Left ventricle myocardium inferior (tissue), 1 donor: ENCODE data around the gene TBC1D4. TPM values are rescaled to one million over a fixed set of nuclear protein-coding genes. Genes with fewer than 3 reads are reported as not detected.

Experiments used
- DNase-seq: peaks from one replicate; pipeline ENCODE4 v3.0.0-alpha.2; 2020
- H3K27ac ChIP-seq: fragments of 200-600 bp; replicated peaks from 2 replicates; pipeline ENCODE4 v1.8.0; 2021
- H3K27me3 ChIP-seq: fragments of 200-600 bp; 2 replicates; pipeline ENCODE4 v1.8.0; 2021; ENCODE audit warnings: low read depth
- H3K36me3 ChIP-seq: fragments of 200-600 bp; 2 replicates; pipeline ENCODE4 v1.8.0; 2021
- H3K4me1 ChIP-seq: fragments of 200-600 bp; 2 replicates; pipeline ENCODE4 v1.8.0; 2021
- H3K4me3 ChIP-seq: fragments of 200-600 bp; 2 replicates; pipeline ENCODE4 v1.8.0; 2021; ENCODE audit warnings: mild to moderate bottlenecking, moderate library complexity
- H3K9me3 ChIP-seq: fragments of 200-600 bp; replicated peaks from 2 replicates; pipeline ENCODE4 v1.8.0; 2021
- intact Hi-C: fragments of 100-400 bp; cut with micrococcal nuclease; formaldehyde crosslinking; loops from one replicate; pipeline ENCODE4 v1.11.0; 2022
- total RNA-seq: library from RNA; stranded (reverse); fragmentation: NEBNext Ultra II Directional; extraction: Animal tissue kit (Norgen Biotek cat#: 25700); gene quantifications from one replicate; pipeline ENCODE4 v1.2.1, GENCODE V29; 2021
- TF ChIP-seq, protein P1 (sequence below): fragments of 200-600 bp; IDR thresholded peaks from 2 replicates; pipeline ENCODE4 v1.8.0; 2021; ENCODE audit warnings: antibody characterized with exemption, mild to moderate bottlenecking, borderline replicate concordance
- donor health status: DM: no; HTN: yes; CAD: no; lungs with severe emphysema.

The TBC1D4 gene
- total RNA-seq, 1 donor from 2014 or later = 97.5 TPM

DNA sequence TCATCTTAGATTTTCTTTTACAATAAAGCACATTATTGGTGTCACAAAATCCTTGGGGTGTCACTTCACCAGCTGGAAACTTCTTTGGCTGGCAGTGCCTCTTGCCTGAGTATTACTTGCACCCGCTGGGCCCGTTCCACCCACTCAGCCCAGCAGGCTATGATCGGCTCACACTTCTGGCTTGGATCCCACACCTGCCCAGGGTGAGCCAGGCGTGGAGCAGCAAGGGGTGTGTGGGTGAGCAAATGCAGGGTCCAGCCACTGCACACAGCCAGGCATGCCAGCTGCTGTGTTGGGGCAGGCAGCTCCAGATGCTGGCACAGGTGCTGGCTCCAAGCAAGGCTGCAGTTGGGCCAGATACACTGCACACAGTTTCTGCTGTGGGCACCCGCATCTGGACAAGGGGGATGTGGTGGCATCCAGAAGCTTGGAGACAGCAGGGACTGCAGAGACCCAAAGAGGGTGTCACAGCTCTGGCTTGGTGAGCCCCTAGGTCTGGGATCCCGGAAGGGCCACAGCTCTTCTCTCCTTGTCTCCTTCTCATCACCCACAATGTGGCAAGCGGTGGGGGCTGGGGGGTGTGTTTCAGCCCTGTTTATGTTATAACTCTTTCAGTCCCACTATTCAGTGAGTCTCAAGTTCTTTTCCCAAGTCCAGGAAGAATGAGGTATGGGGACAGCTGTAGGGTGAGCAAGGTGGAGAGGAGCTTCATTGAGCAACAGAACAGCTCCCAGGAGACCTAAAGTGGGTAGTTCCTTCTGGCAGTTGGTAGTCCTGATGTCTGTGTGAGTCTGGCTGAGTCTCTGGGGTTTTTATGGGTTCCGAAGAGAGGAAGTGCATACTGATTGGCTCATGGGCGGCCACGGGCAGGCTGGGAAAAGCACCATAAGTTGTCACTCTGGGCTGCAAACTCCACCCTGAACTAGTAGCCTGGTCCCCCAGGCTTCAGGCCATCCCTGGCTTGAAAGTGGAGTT lies 25.3 kb upstream of the TBC1D4 start:
- H3K27ac ChIP-seq = no peak overlapping the region
- DNase-seq = no peak
- H3K27me3 ChIP-seq = no peaks in the 10 kb centered on the region
- no peaks in the 10 kb centered on the region for H3K36me3 ChIP-seq
- TF ChIP-seq, protein P1, sequence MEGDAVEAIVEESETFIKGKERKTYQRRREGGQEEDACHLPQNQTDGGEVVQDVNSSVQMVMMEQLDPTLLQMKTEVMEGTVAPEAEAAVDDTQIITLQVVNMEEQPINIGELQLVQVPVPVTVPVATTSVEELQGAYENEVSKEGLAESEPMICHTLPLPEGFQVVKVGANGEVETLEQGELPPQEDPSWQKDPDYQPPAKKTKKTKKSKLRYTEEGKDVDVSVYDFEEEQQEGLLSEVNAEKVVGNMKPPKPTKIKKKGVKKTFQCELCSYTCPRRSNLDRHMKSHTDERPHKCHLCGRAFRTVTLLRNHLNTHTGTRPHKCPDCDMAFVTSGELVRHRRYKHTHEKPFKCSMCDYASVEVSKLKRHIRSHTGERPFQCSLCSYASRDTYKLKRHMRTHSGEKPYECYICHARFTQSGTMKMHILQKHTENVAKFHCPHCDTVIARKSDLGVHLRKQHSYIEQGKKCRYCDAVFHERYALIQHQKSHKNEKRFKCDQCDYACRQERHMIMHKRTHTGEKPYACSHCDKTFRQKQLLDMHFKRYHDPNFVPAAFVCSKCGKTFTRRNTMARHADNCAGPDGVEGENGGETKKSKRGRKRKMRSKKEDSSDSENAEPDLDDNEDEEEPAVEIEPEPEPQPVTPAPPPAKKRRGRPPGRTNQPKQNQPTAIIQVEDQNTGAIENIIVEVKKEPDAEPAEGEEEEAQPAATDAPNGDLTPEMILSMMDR = no peak
- no peaks in the 10 kb centered on the region for H3K9me3 ChIP-seq
- H3K4me1 ChIP-seq = no peaks in the 10 kb centered on the region
- intact Hi-C loops = no loop called here
- no peak overlapping the region for H3K4me3 ChIP-seq

DNA sequence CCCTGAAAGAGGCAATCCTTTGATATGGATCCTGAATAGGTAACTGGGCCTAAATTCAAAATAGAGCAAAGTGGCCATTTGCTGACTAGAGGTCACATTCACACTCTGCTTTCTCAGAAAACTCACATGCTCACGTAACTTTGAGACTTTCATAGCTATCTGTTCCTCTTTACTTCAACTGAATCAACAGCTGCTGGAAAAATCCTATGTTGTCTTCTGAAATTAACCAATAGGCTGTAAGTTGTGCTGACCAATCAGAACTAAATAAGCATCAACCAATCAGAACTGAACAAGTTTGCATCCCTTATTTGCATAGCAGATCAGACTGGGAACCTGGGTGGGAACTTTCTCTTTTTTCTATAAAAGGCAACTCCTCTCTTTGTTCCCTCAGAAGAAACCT lies 24.0 kb upstream of the TBC1D4 start:
- no peak for DNase-seq
- TF ChIP-seq, protein P1 = no peak
- no peaks in the 10 kb centered on the region for H3K9me3 ChIP-seq
- H3K27ac ChIP-seq = no peak overlapping the region
- H3K36me3 ChIP-seq = no peaks in the 10 kb centered on the region
- no peaks in the 10 kb centered on the region for H3K27me3 ChIP-seq
- H3K4me3 ChIP-seq = no peak overlapping the region
- intact Hi-C loops = no loop called here
- no peaks in the 10 kb centered on the region for H3K4me1 ChIP-seq

DNA sequence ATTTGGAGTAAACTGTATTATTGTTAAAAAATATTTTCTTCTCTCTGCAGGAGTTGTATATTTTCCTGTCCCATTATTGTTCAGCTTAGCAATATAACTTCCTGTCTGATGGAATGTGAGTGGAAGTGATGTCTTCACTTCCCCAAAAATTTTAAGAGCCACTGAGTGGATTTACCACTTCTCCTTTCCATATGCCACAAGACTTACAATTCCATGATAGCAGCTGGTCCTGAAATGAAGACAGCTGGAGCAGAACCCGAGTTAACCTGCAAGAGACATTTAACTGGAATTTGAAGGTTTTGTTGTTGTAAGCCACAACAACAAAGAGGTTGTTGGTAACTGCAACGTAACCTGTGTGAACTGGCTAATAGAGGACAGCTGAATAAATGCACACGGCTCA lies 23.4 kb upstream of the TBC1D4 start:
- H3K4me3 ChIP-seq = no peak overlapping the region
- TF ChIP-seq, protein P1 = no peak
- H3K27me3 ChIP-seq = no peaks in the 10 kb centered on the region
- H3K36me3 ChIP-seq = no peaks in the 10 kb centered on the region
- H3K27ac ChIP-seq = no peak overlapping the region
- intact Hi-C loops = no loop called here
- H3K4me1 ChIP-seq = no peaks in the 10 kb centered on the region
- DNase-seq = no peak
- H3K9me3 ChIP-seq = no peaks in the 10 kb centered on the region

DNA sequence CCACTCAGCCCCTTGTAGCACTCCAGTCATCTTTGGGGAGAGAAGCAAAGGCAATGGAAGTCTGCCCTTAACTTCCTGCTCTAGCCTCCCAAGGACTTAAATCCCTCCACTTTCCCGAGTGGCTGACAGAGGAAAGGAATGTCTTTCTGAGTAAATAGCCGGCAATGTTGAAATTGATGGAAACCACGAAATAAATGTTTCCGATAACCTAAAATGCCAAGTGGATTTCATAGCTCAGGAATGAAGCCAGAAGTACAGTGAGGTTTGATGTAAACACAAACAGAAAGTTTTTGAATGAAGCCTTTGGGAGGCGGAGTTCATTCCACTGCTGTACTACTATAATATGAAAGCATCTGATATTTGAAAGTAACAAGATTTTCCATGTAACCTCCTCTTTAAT lies 14.0 kb upstream of the TBC1D4 start:
- TF ChIP-seq, protein P1 = no peak
- DNase-seq = no peak
- Histone ChIP-seq H3K27ac (no peak overlapping the region), H3K4me1 (no peaks in the 10 kb centered on the region), H3K9me3 (no peaks in the 10 kb centered on the region), H3K36me3 (no peaks in the 10 kb centered on the region), H3K27me3 (no peaks in the 10 kb centered on the region), H3K4me3 (no peak overlapping the region)
- intact Hi-C loops = no loop called here

DNA sequence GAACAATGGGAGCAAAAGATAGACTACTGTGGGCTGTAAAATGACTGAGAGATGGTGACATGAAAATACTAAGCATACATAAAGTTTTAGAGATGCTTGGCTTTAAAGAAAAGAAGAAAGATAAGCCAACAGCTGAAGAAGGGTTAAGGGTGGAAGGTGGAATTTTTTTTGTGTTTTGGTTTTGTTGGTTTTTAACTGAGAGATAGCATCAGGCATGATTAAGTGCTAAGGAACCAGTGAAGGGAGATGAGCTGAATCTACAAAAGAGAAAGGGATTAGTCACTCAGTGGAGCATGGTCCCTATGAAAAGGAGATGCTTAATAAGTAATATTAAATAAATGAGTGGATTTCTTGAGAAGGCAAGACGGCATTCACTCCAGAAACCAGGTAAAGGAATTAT lies 12.5 kb upstream of the TBC1D4 start:
- no peaks in the 10 kb centered on the region for H3K36me3 ChIP-seq
- H3K27ac ChIP-seq = no peak overlapping the region
- TF ChIP-seq, protein P1 = no peak
- DNase-seq = no peak
- no peaks in the 10 kb centered on the region for H3K9me3 ChIP-seq
- no peaks in the 10 kb centered on the region for H3K27me3 ChIP-seq
- no peak overlapping the region for H3K4me3 ChIP-seq
- H3K4me1 ChIP-seq = no peaks in the 10 kb centered on the region
- intact Hi-C loops = no loop called here
